ENCODE measurements around the gene PLOD2.
A peak's percentile ranks its signal among the peaks of the same experiment; 100 is the strongest.

PLOD2 gene

DNA sequence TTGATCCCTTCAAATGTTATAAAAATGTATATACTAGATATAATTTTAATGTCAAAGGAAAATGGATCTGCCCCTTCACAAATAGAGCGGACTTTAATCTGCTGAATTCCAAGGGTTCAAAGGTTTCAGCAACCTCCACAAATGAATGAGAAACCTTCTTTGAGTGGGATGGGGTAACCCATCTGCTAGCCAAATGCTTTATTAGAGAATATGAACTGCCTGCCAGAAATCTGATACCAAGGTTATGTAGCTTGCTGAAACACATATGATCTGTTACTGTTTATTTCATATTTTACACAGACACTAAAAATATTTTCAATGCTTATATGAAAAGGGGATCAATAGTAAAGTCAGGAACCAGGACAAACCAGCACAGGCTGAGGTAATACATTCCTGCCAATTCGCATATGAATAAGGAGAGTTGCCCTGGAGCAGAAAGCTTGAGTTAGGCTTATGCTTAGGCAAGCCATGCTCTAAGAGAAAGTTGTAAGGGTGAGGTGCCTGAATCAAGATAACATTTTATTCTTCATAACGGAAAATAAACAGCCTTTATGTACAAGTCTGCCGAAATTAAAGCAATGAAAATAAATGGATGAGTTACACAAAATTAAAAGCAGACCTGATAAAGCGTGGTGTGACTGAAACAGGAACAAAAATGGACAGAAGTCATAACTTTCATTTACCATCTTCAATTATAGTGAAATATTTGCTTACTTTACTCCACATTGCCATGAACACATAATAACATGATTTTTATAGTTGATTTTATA lies 26.5 kb downstream of the PLOD2 start:
- H3K9me3 Mint-ChIP-seq, result no peaks in the 10 kb centered on the region
- H3K27me3 Mint-ChIP-seq (ENCODE audit: low read depth, poor library complexity), result no peaks in the 10 kb centered on the region
- peak overlapping the region; percentile 37 for H3K27ac Mint-ChIP-seq
- H3K4me3 Mint-ChIP-seq, result no peak overlapping the region
- H3K4me1 Mint-ChIP-seq, result peaks cover 8% of the 10 kb centered on the region
- no peak for DNase-seq
- no peak for TF ChIP-seq CTCF (IDR thresholded peaks at IDR 0.05)
- peaks cover 31% of the 10 kb centered on the region for H3K36me3 Mint-ChIP-seq (ENCODE audit: low read depth)

DNA sequence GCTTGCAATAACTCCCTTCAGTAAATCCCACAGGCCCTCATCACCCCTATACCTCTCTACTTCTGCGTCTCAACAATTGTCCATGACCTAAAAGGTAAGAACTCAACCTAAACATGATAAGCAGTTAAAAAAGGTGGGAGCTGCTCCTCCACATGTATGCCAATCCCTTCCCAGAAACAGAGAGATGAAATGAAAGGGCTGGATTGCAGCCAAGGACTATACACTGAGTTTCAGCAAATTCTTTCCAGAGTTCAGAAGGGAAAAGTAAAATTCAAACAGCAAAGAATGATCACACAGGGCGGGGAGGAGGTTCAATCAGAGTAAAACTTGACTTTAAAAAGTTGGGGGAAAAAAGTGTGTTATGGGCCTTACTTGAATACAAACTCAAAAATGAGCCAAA lies 27.5 kb downstream of the PLOD2 start:
- no peak for TF ChIP-seq CTCF (IDR thresholded peaks at IDR 0.05)
- Mint-ChIP-seq H3K9me3 (no peaks in the 10 kb centered on the region), H3K4me1 (peaks cover 12% of the 10 kb centered on the region), H3K27ac (no peak overlapping the region), H3K36me3 (ENCODE audit: low read depth) (peaks cover 31% of the 10 kb centered on the region), H3K4me3 (no peak overlapping the region), H3K27me3 (ENCODE audit: low read depth, poor library complexity) (no peaks in the 10 kb centered on the region)
- DNase-seq, result no peak

GRCh38 chr3:146131616-146132410 lies 29.2 kb downstream of the PLOD2 start:
- H3K27ac Mint-ChIP-seq, result no peak overlapping the region
- peaks cover 12% of the 10 kb centered on the region for H3K4me1 Mint-ChIP-seq
- no peak overlapping the region for H3K4me3 Mint-ChIP-seq
- no peaks in the 10 kb centered on the region for H3K9me3 Mint-ChIP-seq
- TF ChIP-seq CTCF (IDR thresholded peaks at IDR 0.05), result no peak
- DNase-seq, result no peak
- no peaks in the 10 kb centered on the region for H3K27me3 Mint-ChIP-seq (ENCODE audit: low read depth, poor library complexity)
- peaks cover 35% of the 10 kb centered on the region for H3K36me3 Mint-ChIP-seq (ENCODE audit: low read depth)

DNA sequence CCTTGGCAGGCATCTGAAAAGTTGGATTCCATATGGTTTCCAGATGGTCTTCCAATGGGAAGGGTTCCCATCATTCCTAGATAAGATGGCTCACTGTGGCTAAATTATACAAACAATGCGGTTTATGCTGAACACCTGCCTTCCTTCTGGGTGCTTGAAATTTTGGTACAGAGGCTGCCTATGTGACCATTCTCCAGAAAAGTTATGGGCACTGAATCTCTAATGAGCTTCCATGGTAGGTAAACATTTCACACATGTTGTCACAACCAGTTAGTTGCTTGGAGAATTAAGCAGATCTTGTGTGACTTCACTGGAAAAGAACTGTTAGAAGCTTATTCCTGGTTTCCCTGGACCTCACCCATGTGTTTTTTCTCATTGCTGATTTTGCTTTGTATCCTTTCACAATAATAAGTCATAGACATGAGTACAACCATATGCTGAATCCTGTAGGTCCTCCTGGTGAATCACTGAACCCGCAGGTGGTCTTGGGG lies 30.1 kb downstream of the PLOD2 start:
- no peaks in the 10 kb centered on the region for H3K9me3 Mint-ChIP-seq
- no peak for TF ChIP-seq CTCF (IDR thresholded peaks at IDR 0.05)
- peak overlapping the region; percentile 54 for H3K27ac Mint-ChIP-seq
- H3K4me3 Mint-ChIP-seq, result no peak overlapping the region
- H3K4me1 Mint-ChIP-seq, result peaks cover 12% of the 10 kb centered on the region
- DNase-seq, result no peak
- no peaks in the 10 kb centered on the region for H3K27me3 Mint-ChIP-seq (ENCODE audit: low read depth, poor library complexity)
- peaks cover 42% of the 10 kb centered on the region for H3K36me3 Mint-ChIP-seq (ENCODE audit: low read depth)

- Mint-ChIP-seq H3K4me3 (no peak overlapping the region), H3K36me3 (ENCODE audit: low read depth) (peaks cover 42% of the 10 kb centered on the region), H3K4me1 (peaks cover 16% of the 10 kb centered on the region), H3K27me3 (ENCODE audit: low read depth, poor library complexity) (no peaks in the 10 kb centered on the region), H3K9me3 (no peaks in the 10 kb centered on the region), H3K27ac (no peak overlapping the region)
- DNase-seq, result no peak
- no peak for TF ChIP-seq CTCF (IDR thresholded peaks at IDR 0.05)
Observed at GRCh38 chr3:146129750-146130149, 31.2 kb downstream of the PLOD2 start.

All from nephron progenitor cell (in vitro differentiated cells).